ENCODE results near the gene JPT2. TPM values are rescaled to one million over a fixed set of nuclear protein-coding genes. Genes with fewer than 3 reads are reported as not detected.

The JPT2 gene
- total RNA-seq, 1 experiment from 2014 or later, result 244 TPM

DNA sequence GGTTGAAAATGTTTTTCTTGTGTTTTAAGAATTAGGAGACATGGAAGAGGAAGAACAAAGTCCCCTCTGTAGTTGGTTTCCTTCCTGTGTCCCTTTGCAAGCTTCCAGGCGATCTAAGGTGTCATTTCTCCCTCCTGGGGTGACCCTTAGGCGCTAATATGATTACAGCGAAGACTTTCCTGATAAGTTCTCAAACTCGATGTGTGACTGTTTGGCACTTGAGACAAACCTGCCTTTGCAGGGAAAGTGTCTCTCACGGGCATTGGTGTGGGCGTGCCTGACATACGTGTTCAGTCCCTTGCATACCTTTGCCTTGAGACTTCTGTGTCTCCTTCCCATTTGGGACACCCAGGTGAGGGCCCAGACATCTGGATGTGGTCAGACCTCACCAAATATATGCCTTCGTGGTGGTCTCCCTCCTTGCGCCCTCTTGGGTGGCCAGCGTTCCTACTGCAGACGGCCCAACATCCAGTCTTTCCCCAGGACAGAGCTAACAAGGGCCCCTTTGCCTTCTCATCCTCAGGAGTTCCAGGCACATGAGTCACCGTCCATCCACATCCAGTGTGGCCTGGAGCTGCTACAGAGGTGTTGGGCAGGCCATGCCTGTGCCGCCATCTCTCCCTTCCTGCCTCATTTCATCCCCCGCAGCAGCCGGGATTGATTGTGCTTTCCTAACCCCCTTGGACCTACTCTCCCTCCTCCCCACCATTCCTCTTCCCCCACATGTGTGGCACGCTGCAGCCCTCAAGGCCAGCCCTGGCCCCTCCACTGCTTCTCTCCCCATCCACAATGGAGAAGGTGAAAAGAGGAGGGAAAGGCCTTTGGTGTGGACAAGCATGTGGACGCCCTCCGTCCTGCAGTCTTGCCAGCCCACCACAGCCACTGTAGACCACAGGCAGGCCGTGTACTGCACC is 3.1 kb upstream of the JPT2 start:
- intact Hi-C loops (cut with micrococcal nuclease; ENCODE audit: unreplicated experiment), result loop anchor here (5.0 kb wide), 1 partner anchor 97 kb away; the partner anchor contains the start of genes EME2, MRPS34 and NME3
- CTCF ChIA-PET, result interaction anchor here (0.6 kb wide), 1 partner anchor 412 kb away, joined by 3 read pairs; no protein-coding TSS in a partner anchor
- H3K4me1 ChIP-seq (replicated peaks; ENCODE audit: insufficient read depth), result peaks cover 15% of the 10 kb centered on the region
- H3K9me3 ChIP-seq (ENCODE audit: insufficient read depth, low read depth), result no peaks in the 10 kb centered on the region
- peaks cover 6% of the 10 kb centered on the region for H3F3A ChIP-seq (ENCODE audit: insufficient read depth, low read depth)
- H3K36me3 ChIP-seq (ENCODE audit: low read depth), result no peaks in the 10 kb centered on the region
- no peak overlapping the region for H2AFZ ChIP-seq
- no peak overlapping the region for H3K4me3 ChIP-seq
- no peaks in the 10 kb centered on the region for H4K20me1 ChIP-seq (ENCODE audit: insufficient read depth)
- H3K9me2 ChIP-seq (ENCODE audit: insufficient read depth), result no peaks in the 10 kb centered on the region
- TF ChIP-seq, protein P1, sequence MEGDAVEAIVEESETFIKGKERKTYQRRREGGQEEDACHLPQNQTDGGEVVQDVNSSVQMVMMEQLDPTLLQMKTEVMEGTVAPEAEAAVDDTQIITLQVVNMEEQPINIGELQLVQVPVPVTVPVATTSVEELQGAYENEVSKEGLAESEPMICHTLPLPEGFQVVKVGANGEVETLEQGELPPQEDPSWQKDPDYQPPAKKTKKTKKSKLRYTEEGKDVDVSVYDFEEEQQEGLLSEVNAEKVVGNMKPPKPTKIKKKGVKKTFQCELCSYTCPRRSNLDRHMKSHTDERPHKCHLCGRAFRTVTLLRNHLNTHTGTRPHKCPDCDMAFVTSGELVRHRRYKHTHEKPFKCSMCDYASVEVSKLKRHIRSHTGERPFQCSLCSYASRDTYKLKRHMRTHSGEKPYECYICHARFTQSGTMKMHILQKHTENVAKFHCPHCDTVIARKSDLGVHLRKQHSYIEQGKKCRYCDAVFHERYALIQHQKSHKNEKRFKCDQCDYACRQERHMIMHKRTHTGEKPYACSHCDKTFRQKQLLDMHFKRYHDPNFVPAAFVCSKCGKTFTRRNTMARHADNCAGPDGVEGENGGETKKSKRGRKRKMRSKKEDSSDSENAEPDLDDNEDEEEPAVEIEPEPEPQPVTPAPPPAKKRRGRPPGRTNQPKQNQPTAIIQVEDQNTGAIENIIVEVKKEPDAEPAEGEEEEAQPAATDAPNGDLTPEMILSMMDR (conservative IDR thresholded peaks at IDR 0.05), result no peak
- no peak for TF ChIP-seq EZH2 (IDR thresholded peaks at IDR 0.05; ENCODE audit: low read depth)
- no peak overlapping the region for H3K27ac ChIP-seq
- POLR2A ChIA-PET (ENCODE audit: unreplicated experiment), result no interaction called here
- BruUV-seq (replicated peaks), result no TSS peak
- H3K4me2 ChIP-seq, result no peak overlapping the region
- peaks cover 17% of the 10 kb centered on the region for H3K79me2 ChIP-seq (ENCODE audit: low read depth)
- H3K27me3 ChIP-seq (ENCODE audit: insufficient read depth, low read depth), result no peaks in the 10 kb centered on the region
- DNase-seq, result peak in 1 of 2 experiments; percentile 68

DNA sequence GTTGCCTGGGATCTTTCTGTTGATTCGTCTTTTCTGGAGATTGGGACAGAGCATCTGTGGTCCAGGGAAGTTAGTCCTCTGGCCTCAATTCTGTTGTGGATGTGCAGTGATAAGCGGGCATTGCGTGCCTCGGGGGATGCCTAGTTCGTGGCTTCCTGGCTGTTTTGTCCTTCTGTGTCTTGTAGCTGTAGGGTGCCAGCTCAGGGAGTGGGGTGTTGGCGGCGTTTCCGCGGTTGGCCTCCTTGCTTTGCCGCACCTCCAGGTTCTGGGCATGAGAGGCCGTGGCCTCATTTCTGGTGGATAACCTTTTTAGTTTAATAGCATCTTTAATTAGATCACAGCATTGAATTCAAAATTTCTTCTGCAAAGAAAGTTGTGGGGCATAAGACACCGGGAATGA is 1.4 kb upstream of the JPT2 start:
- Histone ChIP-seq H3K27ac (no peak overlapping the region), H3K36me3 (ENCODE audit: low read depth) (peaks cover 4% of the 10 kb centered on the region; the same call in 1 of the 2 replicates), H3K4me1 (replicated peaks; ENCODE audit: insufficient read depth) (peaks cover 27% of the 10 kb centered on the region), H3K9me3 (ENCODE audit: insufficient read depth, low read depth) (no peaks in the 10 kb centered on the region), H3K27me3 (ENCODE audit: insufficient read depth, low read depth) (no peaks in the 10 kb centered on the region), H4K20me1 (ENCODE audit: insufficient read depth) (no peaks in the 10 kb centered on the region), H3K79me2 (ENCODE audit: low read depth) (peaks cover 34% of the 10 kb centered on the region), H3K4me3 (no peak overlapping the region), H2AFZ (no peak overlapping the region), H3F3A (ENCODE audit: insufficient read depth, low read depth) (peaks cover 14% of the 10 kb centered on the region), H3K9me2 (ENCODE audit: insufficient read depth) (no peaks in the 10 kb centered on the region), H3K4me2 (no peak overlapping the region)
- no peak for DNase-seq
- no TSS peak for BruUV-seq (replicated peaks)
- CTCF ChIA-PET, result no interaction called here
- intact Hi-C loops (cut with micrococcal nuclease; ENCODE audit: unreplicated experiment), result loop anchor here (5.0 kb wide), 1 partner anchor 96 kb away; the partner anchor contains the start of genes EME2, MRPS34 and NME3
- POLR2A ChIA-PET (ENCODE audit: unreplicated experiment), result no interaction called here
- TF ChIP-seq, protein P1 (conservative IDR thresholded peaks at IDR 0.05), result no peak
- TF ChIP-seq EZH2 (IDR thresholded peaks at IDR 0.05; ENCODE audit: low read depth), result no peak

DNA sequence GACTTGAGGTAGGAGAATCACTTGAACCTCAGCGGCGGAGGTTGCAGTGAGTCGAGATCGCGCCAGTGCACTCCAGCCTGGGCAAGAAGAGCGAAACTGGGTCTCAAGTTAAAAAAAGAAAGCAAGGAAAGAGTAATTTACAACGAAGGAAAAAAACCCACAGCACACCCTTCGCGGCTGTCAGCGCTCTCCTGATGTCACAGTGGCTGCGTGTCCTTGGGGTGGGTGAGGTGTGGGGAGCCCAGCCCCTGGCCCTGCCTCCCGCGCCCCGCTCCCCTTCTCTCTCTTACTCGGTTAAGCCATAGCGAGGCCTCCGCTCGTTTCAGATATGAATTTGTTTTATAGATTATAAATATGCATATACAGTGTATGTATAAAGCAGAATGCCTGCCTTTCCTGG is 740 bp upstream of the JPT2 start:
- peaks cover 40% of the 10 kb centered on the region for H3K79me2 ChIP-seq (ENCODE audit: low read depth)

More for the DNA sequence above, 740 bp upstream of the JPT2 start:
- H3K36me3 ChIP-seq (ENCODE audit: low read depth), result peaks cover 7% of the 10 kb centered on the region; the same call in 1 of the 2 replicates
- intact Hi-C loops (cut with micrococcal nuclease; ENCODE audit: unreplicated experiment), result loop anchor here (5.0 kb wide), 1 partner anchor 95 kb away; the partner anchor contains the start of genes EME2, MRPS34 and NME3
- no peak for TF ChIP-seq EZH2 (IDR thresholded peaks at IDR 0.05; ENCODE audit: low read depth)
- TF ChIP-seq, protein P1 (conservative IDR thresholded peaks at IDR 0.05), result no peak
- H3K4me1 ChIP-seq (replicated peaks; ENCODE audit: insufficient read depth), result peaks cover 27% of the 10 kb centered on the region
- BruUV-seq (replicated peaks), result TSS peak; percentile 55
- no peaks in the 10 kb centered on the region for H4K20me1 ChIP-seq (ENCODE audit: insufficient read depth)
- peak overlapping the region; percentile 79 for H3K4me2 ChIP-seq
- H3K9me2 ChIP-seq (ENCODE audit: insufficient read depth), result no peaks in the 10 kb centered on the region
- H3K27me3 ChIP-seq (ENCODE audit: insufficient read depth, low read depth), result no peaks in the 10 kb centered on the region
- H3K9me3 ChIP-seq (ENCODE audit: insufficient read depth, low read depth), result no peaks in the 10 kb centered on the region
- H3K27ac ChIP-seq, result no peak overlapping the region
- H2AFZ ChIP-seq, result no peak overlapping the region
- ChIA-PET POLR2A (ENCODE audit: unreplicated experiment) (interaction anchor here (0.6 to 1.2 kb wide), 7 partner anchors 11 to 889 kb away, joined by 3 to 22 read pairs (median 4); partner anchors contain the start of genes CHTF18, CRAMP1 and IFT140), CTCF (interaction anchor here (0.6 kb wide), 1 partner anchor 28 kb away, joined by 5 read pairs; no protein-coding TSS in a partner anchor)
- no peak for DNase-seq
- peak overlapping the region; percentile 98; the same call in 1 of the 2 replicates for H3K4me3 ChIP-seq
- peaks cover 14% of the 10 kb centered on the region for H3F3A ChIP-seq (ENCODE audit: insufficient read depth, low read depth)
